Esophagus mucosa (tissue), 1 donor: ENCODE data around the gene CCDC85C. TPM values are rescaled to one million over a fixed set of nuclear protein-coding genes. Genes with fewer than 3 reads are reported as not detected.

Source experiments
- ATAC-seq: fragments of 200-7000 bp; cut with Tn5 transposase; one replicate; pipeline ENCODE4 v1.9.1; 2020
- total RNA-seq: library from RNA; stranded (reverse); gene quantifications from one replicate; pipeline ENCODE4 v1.2.4, GENCODE V29; 2023
- donor health status: DM: yes; HTN: yes; CAD: no.

The CCDC85C gene
- total RNA-seq, 1 donor from 2014 or later, result 50.2 TPM

DNA sequence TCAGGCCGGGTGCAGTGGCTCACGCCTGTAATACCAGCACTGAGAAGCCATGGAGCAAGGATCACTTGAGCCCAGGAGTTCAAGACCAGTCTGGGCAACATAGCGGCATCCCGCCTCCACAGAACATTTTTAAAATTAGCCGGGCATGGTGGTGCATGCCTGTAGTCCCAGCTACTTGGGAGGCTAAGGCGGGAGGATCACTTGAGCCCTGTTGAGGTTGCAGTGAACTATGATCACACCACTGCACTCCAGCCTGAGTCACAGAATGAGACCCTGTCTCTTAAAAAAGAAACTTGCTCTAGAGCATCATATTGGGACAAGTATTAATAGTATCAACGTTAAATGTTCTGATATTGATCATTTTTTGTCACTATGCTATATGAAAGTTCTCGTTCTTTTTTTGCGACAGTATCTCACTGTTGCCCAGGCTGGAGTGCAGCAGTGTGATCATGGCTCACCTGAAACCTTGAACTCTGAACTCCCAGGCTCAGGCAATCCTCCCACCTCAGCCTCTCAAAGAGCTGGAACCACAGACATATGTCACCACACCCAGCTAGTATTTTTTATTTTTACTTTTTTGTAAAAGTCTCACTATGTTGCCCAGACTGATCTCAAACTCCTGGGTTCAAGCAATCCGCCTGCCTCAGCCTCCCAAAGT lies 47.7 kb downstream of the CCDC85C start:
- ATAC-seq, result no peak

DNA sequence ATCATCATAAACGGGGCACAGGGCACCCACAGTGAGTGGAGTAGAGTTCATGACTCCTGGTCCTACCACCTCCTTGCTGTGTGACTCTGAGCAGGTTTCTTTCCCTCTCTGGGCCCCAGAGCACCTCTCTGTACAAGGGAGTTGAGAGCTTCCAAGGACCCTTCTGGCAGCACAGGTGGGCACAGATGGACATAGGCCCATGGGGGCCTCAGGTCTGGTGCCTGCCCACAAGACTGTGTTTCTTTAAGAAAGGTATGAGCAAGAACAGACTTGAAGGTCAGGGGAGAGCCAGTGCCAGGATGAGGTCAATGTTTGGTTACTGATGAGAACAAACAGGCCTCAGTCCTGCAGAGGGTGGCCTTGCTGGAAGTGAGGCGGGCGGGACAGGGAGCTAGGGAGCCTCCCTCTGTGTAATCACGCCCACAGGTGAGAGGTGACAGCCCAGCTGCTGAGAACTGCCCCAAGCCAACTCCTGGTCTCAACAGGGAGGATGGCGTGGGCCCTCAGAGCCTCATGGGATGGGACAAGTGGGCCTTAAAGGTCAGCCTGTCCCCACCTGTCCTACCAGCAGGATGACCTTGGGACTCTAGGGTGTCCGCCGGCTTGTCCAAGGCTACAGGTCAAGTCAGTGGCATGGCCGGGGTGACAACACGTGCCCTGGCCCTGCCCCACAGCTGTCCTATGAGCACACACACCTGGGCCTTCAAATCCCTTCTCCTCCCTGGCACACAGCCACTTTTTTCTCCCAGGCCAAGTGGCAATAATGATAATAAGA lies 49.1 kb downstream of the CCDC85C start:
- ATAC-seq, result peak; percentile 65

- no peak for ATAC-seq
Observed at GRCh38 chr14:99554184-99554583, 49.8 kb downstream of the CCDC85C start.

DNA sequence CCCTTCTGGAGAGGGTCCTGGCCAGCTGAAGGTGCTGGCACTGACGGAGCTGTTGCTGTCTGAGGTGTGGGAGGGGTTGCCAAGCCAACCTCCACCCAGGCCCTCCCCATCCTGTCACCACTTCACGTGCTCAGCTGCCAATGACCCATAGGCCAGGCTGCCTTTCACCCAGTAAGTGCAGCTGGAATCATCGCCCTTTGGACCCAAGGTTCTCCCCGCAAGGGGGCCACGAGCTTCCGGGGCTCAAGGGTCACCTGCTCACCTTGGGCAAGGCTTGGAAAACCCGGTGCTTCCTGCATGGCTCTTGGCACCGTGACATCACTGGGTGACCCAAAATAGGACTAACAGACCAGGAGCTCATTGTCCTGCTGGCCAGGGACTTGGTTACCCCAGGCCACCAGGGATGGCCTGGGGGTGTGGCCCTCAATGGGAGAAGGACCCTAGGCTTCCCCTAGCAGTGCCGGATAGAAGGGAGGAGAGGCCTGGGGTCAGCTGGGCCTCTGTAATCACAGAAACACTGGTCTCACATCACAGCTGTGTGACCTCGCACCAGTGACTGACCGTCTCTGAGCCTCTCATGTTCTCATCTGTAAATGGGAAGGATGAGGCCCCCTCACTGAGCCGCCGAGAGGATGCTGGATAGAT lies 51.3 kb downstream of the CCDC85C start:
- ATAC-seq, result no peak

DNA sequence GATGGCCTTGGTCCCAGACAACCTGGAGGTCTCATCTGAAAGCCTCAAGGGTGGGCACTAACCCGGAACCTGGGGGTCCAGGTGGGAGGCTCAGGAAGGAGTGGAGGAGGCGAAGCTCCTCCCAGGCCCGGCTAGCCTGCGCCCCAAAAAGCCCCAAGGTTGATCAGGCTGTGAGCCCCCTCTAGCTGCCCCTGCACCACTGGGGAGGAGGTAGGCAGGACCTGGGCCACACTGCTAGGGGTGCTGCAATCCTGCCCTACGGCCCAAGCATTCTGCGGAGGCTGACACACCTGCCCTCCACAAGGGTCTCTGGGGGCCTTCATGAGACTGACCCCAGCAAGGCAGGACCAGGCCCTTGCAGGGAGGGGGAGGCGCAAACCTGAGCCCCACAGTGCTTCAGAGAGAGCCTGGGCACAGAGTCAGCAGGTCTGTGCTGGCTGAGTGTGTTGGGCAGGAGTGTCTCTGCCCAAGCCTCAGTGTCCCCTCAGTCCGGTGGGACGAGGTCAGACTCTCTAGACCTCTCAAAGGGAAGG lies 51.9 kb downstream of the CCDC85C start:
- no peak for ATAC-seq

- no peak for ATAC-seq
Observed at GRCh38 chr14:99551034-99551922, 52.7 kb downstream of the CCDC85C start.

- ATAC-seq, result no peak
Observed at GRCh38 chr14:99550387-99550992, 53.5 kb downstream of the CCDC85C start.

DNA sequence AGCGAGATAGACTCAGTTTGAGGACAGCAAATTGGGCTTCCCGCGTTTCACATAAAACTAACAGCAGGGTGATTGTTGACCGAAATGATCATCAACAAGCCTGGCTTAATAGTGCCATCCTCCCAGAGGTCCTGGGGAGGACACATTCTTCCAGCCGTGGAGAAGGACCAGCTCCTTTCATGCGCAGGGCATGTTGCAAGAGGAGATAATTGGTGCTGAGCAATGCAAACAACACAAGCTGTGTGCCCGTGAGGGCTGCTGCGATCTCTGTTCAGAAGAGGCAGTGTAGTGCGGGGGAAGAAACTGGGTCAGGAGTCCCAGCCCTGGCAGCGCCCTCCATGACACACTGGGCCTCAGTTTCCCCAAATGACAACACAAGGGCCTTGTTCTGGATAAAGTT lies 54.3 kb downstream of the CCDC85C start:
- ATAC-seq, result no peak

- ATAC-seq, result no peak
Observed at GRCh38 chr14:99548871-99549515, 55.0 kb downstream of the CCDC85C start.

GRCh38 chr14:99548255-99548654 lies 55.8 kb downstream of the CCDC85C start:
- no peak for ATAC-seq

GRCh38 chr14:99546234-99546879 lies 57.6 kb downstream of the CCDC85C start:
- no peak for ATAC-seq

- ATAC-seq, result no peak
Observed at GRCh38 chr14:99545586-99545985, 58.4 kb downstream of the CCDC85C start.

DNA sequence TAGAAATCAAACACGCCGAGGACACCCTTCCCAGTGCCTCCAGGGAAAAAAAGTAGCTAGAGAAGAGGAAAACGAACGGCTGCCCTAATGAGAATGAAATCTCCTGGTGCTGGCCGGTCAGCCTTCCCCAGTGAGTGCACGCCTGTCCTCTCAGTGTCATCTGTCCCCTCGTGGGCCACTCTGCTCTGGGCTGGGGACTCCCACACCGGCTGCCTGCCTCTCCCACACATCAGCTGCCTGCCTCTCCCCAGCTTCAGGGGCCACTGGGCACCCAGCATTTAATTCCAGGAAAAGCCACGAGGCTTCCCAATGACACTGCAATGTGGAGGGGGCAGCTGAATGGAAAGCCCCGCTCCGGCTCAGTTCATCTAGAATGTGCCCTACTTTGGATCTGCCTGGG lies 59.0 kb downstream of the CCDC85C start:
- no peak for ATAC-seq

DNA sequence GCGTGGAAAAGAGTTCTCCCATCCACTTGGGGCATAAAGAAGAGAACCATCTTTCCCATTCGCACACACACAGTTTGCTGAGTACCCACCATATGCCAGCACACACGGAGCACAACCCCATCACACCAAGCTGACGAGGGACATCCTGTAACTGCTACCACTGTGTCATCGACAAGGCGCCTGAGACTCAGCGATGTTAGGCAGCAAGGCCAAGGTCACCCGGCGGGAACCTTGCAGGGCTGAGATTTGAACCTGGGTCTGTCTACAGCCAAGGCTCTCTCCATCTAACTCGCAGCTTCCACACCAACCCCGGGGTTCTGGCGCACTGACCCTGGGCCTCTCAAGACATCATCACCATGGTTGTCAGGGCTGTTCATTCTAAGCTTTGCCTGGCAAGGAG lies 60.0 kb downstream of the CCDC85C start:
- no peak for ATAC-seq

DNA sequence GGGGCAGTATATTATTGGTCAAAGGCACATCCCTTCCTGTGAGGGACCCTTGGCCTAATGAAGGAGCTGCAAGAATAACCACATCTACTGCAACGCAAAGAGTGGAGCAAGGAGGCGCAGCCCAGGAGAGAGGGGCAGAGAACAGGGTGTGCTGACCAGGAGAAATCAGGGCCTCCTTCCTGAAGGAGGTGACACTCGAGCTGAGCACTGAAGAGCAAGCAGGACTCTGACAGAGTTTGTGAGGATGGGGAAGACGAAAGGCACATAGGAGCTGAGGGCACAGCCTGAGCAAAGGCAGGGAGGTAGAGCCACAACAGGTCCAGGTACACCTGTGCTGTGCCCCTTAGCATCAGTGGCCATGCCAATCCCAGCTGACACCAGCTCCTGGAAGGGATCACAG lies 60.6 kb downstream of the CCDC85C start:
- ATAC-seq, result no peak

DNA sequence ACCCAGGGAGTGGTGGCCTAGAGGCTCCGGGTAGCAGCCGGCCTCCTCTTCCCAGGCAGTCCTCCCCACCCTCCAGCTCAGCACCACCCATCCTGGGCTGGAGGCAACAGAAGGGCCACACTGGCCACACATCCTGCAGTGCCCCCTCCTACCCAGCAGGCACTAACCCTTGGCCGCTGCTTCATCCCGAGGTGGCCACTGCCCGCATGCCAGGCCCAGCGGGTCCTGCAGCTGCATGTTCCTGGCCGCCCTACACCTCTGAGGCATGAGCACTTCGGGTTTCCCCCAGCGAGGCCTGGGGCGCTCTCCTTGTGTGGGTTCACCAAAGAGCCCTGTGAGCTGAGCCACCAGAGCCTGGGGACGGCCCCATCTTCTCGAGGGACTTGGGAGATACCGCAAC lies 61.4 kb downstream of the CCDC85C start:
- ATAC-seq, result no peak

GRCh38 chr14:99541677-99542470 lies 62.1 kb downstream of the CCDC85C start:
- ATAC-seq, result peak; percentile 70

- no peak for ATAC-seq
Observed at GRCh38 chr14:99541211-99541610, 62.8 kb downstream of the CCDC85C start.

- ATAC-seq, result no peak
Observed at GRCh38 chr14:99540196-99541032, 63.6 kb downstream of the CCDC85C start.
